H1 (cell line): Measurements from ENCODE around the gene ZNF385D. TPM values are rescaled to one million over a fixed set of nuclear protein-coding genes. Genes with fewer than 3 reads are reported as not detected.

Experiments
- CHD1 ChIP-seq: IDR thresholded peaks from 2 replicates; pipeline ENCODE4 v1.6.1; 2012; ENCODE audit warnings: low read depth, low read length, improper control_type of control experiment
- KDM1A ChIP-seq: fragments of 200-600, 300-600 bp; sonication (generic); IDR thresholded peaks from 2 replicates; pipeline ENCODE4 v1.7.1; 2016; ENCODE audit warnings: mild to moderate bottlenecking, low read length, borderline replicate concordance
- YY1 ChIP-seq: IDR thresholded peaks from 2 replicates; pipeline ENCODE4 v1.6.1; 2011; ENCODE audit warnings: low read depth, mild to moderate bottlenecking, low read length
- polyA plus RNA-seq, 7 experiments: library from polyadenylated mRNA; depleted of rRNA in 3 of 7; stranded (reverse) in 5 of 7; unstranded in 2 of 7; fragments of >200 nt in 5 of 7; fragments of 200-250 nt in 2 of 7; gene quantifications; 1 replicate in 5 of 7; 2 replicates in 1 of 7; 4 replicates in 1 of 7; pipeline versions ENCODE4 v1.2.1 to v1.2.3, GENCODE V29; 2011 to 2013; ENCODE audit warnings: missing spikeins in 2 of 7, mixed read lengths in 2 of 7
- total RNA-seq: library from RNA; stranded (reverse); fragmentation: NEBNext Ultra II Directional; extraction: Animal tissue kit (Norgen Biotek cat#: 25700); gene quantifications from 2 replicates; pipeline ENCODE4 v1.2.1, GENCODE V29; 2021
- TF ChIP-seq, protein P1 (sequence below): fragments of 300-600 bp; sonication (generic); IDR thresholded peaks from 2 replicates; pipeline ENCODE4 v1.7.1; 2012; ENCODE audit warnings: low read length, moderate library complexity, mild to moderate bottlenecking, inconsistent platforms; ENCODE audit not compliant: insufficient replicate concordance
- TF ChIP-seq, protein P2 (sequence below), 3 experiments: IDR thresholded peaks; 1 replicate in 2 of 3; 2 replicates in 1 of 3; pipeline versions ENCODE4 v1.5.1 to v1.6.1; 2011; ENCODE audit warnings: low read length in 3 of 3, mild to moderate bottlenecking in 3 of 3, inconsistent platforms in 2 of 3, low read depth in 1 of 3, moderate library complexity in 1 of 3; ENCODE audit not compliant: insufficient read depth in 1 of 3; ENCODE audit errors: control extremely low read depth in 1 of 3

ZNF385D gene
- total and polyA plus RNA-seq, 2 of the 8 experiments (the other 6 are each of a cell fraction or from before 2014, with no cell fraction given), result 5.9 to 10.8 TPM

DNA sequence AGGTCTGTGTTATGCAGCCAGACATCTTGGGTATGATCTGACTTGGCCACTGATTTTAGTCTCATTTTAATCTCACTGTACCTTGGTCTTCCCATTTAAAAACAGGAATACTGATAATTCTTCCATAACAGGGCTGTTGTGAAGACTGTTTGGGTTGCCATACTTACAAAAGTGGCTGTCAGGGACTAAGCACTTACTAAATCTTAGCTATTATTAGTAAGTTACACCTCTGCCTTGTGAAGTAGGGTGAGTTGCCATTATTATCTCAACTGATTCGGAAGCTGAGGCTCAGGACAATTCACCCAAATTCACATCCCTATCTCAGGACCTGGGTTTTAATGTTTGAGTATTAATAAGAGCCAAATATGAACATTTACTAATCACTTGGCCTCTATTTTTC is 12.7 kb downstream of the ZNF385D start (continued):
- TF ChIP-seq, protein P1, sequence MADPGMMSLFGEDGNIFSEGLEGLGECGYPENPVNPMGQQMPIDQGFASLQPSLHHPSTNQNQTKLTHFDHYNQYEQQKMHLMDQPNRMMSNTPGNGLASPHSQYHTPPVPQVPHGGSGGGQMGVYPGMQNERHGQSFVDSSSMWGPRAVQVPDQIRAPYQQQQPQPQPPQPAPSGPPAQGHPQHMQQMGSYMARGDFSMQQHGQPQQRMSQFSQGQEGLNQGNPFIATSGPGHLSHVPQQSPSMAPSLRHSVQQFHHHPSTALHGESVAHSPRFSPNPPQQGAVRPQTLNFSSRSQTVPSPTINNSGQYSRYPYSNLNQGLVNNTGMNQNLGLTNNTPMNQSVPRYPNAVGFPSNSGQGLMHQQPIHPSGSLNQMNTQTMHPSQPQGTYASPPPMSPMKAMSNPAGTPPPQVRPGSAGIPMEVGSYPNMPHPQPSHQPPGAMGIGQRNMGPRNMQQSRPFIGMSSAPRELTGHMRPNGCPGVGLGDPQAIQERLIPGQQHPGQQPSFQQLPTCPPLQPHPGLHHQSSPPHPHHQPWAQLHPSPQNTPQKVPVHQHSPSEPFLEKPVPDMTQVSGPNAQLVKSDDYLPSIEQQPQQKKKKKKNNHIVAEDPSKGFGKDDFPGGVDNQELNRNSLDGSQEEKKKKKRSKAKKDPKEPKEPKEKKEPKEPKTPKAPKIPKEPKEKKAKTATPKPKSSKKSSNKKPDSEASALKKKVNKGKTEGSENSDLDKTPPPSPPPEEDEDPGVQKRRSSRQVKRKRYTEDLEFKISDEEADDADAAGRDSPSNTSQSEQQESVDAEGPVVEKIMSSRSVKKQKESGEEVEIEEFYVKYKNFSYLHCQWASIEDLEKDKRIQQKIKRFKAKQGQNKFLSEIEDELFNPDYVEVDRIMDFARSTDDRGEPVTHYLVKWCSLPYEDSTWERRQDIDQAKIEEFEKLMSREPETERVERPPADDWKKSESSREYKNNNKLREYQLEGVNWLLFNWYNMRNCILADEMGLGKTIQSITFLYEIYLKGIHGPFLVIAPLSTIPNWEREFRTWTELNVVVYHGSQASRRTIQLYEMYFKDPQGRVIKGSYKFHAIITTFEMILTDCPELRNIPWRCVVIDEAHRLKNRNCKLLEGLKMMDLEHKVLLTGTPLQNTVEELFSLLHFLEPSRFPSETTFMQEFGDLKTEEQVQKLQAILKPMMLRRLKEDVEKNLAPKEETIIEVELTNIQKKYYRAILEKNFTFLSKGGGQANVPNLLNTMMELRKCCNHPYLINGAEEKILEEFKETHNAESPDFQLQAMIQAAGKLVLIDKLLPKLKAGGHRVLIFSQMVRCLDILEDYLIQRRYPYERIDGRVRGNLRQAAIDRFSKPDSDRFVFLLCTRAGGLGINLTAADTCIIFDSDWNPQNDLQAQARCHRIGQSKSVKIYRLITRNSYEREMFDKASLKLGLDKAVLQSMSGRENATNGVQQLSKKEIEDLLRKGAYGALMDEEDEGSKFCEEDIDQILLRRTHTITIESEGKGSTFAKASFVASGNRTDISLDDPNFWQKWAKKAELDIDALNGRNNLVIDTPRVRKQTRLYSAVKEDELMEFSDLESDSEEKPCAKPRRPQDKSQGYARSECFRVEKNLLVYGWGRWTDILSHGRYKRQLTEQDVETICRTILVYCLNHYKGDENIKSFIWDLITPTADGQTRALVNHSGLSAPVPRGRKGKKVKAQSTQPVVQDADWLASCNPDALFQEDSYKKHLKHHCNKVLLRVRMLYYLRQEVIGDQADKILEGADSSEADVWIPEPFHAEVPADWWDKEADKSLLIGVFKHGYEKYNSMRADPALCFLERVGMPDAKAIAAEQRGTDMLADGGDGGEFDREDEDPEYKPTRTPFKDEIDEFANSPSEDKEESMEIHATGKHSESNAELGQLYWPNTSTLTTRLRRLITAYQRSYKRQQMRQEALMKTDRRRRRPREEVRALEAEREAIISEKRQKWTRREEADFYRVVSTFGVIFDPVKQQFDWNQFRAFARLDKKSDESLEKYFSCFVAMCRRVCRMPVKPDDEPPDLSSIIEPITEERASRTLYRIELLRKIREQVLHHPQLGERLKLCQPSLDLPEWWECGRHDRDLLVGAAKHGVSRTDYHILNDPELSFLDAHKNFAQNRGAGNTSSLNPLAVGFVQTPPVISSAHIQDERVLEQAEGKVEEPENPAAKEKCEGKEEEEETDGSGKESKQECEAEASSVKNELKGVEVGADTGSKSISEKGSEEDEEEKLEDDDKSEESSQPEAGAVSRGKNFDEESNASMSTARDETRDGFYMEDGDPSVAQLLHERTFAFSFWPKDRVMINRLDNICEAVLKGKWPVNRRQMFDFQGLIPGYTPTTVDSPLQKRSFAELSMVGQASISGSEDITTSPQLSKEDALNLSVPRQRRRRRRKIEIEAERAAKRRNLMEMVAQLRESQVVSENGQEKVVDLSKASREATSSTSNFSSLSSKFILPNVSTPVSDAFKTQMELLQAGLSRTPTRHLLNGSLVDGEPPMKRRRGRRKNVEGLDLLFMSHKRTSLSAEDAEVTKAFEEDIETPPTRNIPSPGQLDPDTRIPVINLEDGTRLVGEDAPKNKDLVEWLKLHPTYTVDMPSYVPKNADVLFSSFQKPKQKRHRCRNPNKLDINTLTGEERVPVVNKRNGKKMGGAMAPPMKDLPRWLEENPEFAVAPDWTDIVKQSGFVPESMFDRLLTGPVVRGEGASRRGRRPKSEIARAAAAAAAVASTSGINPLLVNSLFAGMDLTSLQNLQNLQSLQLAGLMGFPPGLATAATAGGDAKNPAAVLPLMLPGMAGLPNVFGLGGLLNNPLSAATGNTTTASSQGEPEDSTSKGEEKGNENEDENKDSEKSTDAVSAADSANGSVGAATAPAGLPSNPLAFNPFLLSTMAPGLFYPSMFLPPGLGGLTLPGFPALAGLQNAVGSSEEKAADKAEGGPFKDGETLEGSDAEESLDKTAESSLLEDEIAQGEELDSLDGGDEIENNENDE, result no peak
- TF ChIP-seq KDM1A (no peak), YY1 (no peak), CHD1 (no peak)
- TF ChIP-seq, protein P2, sequence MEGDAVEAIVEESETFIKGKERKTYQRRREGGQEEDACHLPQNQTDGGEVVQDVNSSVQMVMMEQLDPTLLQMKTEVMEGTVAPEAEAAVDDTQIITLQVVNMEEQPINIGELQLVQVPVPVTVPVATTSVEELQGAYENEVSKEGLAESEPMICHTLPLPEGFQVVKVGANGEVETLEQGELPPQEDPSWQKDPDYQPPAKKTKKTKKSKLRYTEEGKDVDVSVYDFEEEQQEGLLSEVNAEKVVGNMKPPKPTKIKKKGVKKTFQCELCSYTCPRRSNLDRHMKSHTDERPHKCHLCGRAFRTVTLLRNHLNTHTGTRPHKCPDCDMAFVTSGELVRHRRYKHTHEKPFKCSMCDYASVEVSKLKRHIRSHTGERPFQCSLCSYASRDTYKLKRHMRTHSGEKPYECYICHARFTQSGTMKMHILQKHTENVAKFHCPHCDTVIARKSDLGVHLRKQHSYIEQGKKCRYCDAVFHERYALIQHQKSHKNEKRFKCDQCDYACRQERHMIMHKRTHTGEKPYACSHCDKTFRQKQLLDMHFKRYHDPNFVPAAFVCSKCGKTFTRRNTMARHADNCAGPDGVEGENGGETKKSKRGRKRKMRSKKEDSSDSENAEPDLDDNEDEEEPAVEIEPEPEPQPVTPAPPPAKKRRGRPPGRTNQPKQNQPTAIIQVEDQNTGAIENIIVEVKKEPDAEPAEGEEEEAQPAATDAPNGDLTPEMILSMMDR (IDR thresholded peaks at IDR 0.05; ENCODE audit: control extremely low read depth in 1 of 3, insufficient read depth in 1 of 3, low read depth in 1 of 3, low read length in 3 of 3), result no peak
